K562 (cell line): ENCODE data around the gene SP2. TPM values are rescaled to one million over a fixed set of nuclear protein-coding genes. Genes with fewer than 3 reads are reported as not detected.

Source experiments
- ATAC-seq: fragments of 200-7000 bp; cut with Tn5 transposase; 3 replicates; pipeline ENCODE4 v1.9.1; 2020; ENCODE audit warnings: moderate library complexity
- BruUV-seq: library from RNA; stranded (reverse); fragments of 400-500 nt; replicated peaks from 2 replicates; lab custom pipeline; 2021; lab: Mats Ljungman, UMichigan
- CTCF ChIA-PET: fragments of 300-600 bp; formaldehyde crosslinking; extraction: SDS; loops from one replicate; lab custom pipeline; 2021; ENCODE audit warnings: low intra/inter-chr PET ratio; lab: Yijun Ruan, JAX
- POLR2A ChIA-PET: fragments of 300-600, 350-650 bp; sonication (Branson Sonifier 250); formaldehyde crosslinking; extraction: SDS; loops from one replicate; lab custom pipeline; 2021; ENCODE audit warnings: antibody characterized with exemption, inconsistent platforms; lab: Yijun Ruan, JAX
- DNase-seq, 4 experiments: peaks; one replicate each; pipeline versions ENCODE4 v3.0.0 to v3.0.0-alpha.2; 2011 to 2018; ENCODE audit warnings: low spot score in 3 of 4, mixed read lengths in 3 of 4; ENCODE audit errors: extremely low read depth in 1 of 4
- FAIRE-seq: peaks from 2 replicates; lab custom pipeline; 2011; peaks lifted over from hg19 to GRCh38; lab: Jason Lieb, UNC
- H2AFZ ChIP-seq: 2 replicates; pipeline ENCODE4 v1.6.0; 2011; ENCODE audit warnings: low read depth, low read length, control low read depth, inconsistent platforms
- H3K27ac ChIP-seq: fragments of 200-600 bp; 3 replicates; pipeline ENCODE4 v1.8.0; 2011; ENCODE audit warnings: low read depth, mild to moderate bottlenecking, control low read depth, inconsistent platforms, low read length, moderate library complexity, mixed read lengths; ENCODE audit errors: extremely low read depth
- H3K27me3 ChIP-seq, 2 experiments: fragments of 300-600 bp in 1 of 2; 2 replicates in 1 of 2; 3 replicates in 1 of 2; pipeline versions ENCODE4 v1.6.0 to v1.8.0; 2011; ENCODE audit warnings: inconsistent platforms in 2 of 2, low read length in 2 of 2, mild to moderate bottlenecking in 1 of 2, mixed read lengths in 1 of 2, moderate library complexity in 1 of 2; ENCODE audit not compliant: control insufficient read depth in 2 of 2, insufficient read depth in 2 of 2
- H3K36me3 ChIP-seq: fragments of 300-600 bp; 3 replicates; pipeline ENCODE4 v1.8.0; 2011; ENCODE audit warnings: mild to moderate bottlenecking, low read length, inconsistent platforms; ENCODE audit not compliant: control insufficient read depth, insufficient read depth
- H3K4me1 ChIP-seq, 2 experiments: fragments of 200-600 bp in 1 of 2; replicated peaks in 1 of 2; 2 replicates in 1 of 2; 3 replicates in 1 of 2; pipeline versions ENCODE4 v1.5.1 to v1.8.0; 2011; ENCODE audit warnings: inconsistent platforms in 2 of 2, low read length in 2 of 2, mild to moderate bottlenecking in 1 of 2, mixed read lengths in 1 of 2, moderate library complexity in 1 of 2; ENCODE audit not compliant: control insufficient read depth in 2 of 2, insufficient read depth in 2 of 2
- H3K4me2 ChIP-seq: 2 replicates; pipeline ENCODE4 v1.6.1; 2011; ENCODE audit warnings: low read length, control low read depth, inconsistent platforms, mixed read lengths; ENCODE audit not compliant: insufficient read depth
- H3K4me3 ChIP-seq: fragments of 200-600 bp; sonication (generic), shearing (Covaris generic); 2 replicates; pipeline ENCODE4 v1.5.1; 2016; ENCODE audit warnings: control low read depth, inconsistent platforms
- H3K79me2 ChIP-seq: fragments of 200-600 bp; 3 replicates; pipeline ENCODE4 v1.8.0; 2011; ENCODE audit warnings: low read length, inconsistent platforms; ENCODE audit not compliant: control insufficient read depth, insufficient read depth
- H3K9ac ChIP-seq, 2 experiments: 2 replicates each; pipeline versions ENCODE4 v1.6.0 to v1.6.1; 2011; ENCODE audit warnings: low read depth in 2 of 2, low read length in 2 of 2, control low read depth in 1 of 2, inconsistent platforms in 1 of 2, mild to moderate bottlenecking in 1 of 2, mixed read lengths in 1 of 2; ENCODE audit not compliant: insufficient read depth in 1 of 2
- H3K9me1 ChIP-seq: one replicate; pipeline ENCODE4 v1.6.0; 2011; ENCODE audit warnings: inconsistent platforms, mild to moderate bottlenecking, low read length, moderate library complexity; ENCODE audit not compliant: control insufficient read depth, insufficient read depth
- H3K9me3 ChIP-seq: replicated peaks from 2 replicates; pipeline ENCODE4 v1.5.1; 2011; ENCODE audit warnings: low read depth, low read length, inconsistent platforms; ENCODE audit not compliant: control insufficient read depth, insufficient read depth
- H4K20me1 ChIP-seq: replicated peaks from 2 replicates; pipeline ENCODE4 v1.6.1; 2011; ENCODE audit warnings: low read length, inconsistent platforms, mixed read lengths; ENCODE audit not compliant: control insufficient read depth, insufficient read depth
- ETV6 ChIP-seq, 3 experiments: fragments of 150-350 bp in 1 of 3; sonication (generic) in 1 of 3; formaldehyde crosslinking in 1 of 3; IDR thresholded peaks; 2 replicates each; pipeline versions ENCODE4 v1.6.1 to v1.8.0; 2014 to 2022; ENCODE audit warnings: borderline replicate concordance in 2 of 3, low read depth in 2 of 3, antibody characterized with exemption in 1 of 3, low read length in 1 of 3, mild to moderate bottlenecking in 1 of 3, missing genetic modification reagents in 1 of 3
- HDAC8 ChIP-seq: fragments of 450-650 bp; IDR thresholded peaks from 2 replicates; pipeline ENCODE4 v1.6.1; 2016; ENCODE audit warnings: mild to moderate bottlenecking, missing genetic modification characterization, moderate library complexity, missing compliant biosample characterization
- HNRNPH1 ChIP-seq: fragments of 200-400 bp; formaldehyde crosslinking; optimal IDR thresholded peaks from 2 replicates; pipeline ENCODE3; 2017; ENCODE audit warnings: low read depth, mild to moderate bottlenecking, low read length, moderate library complexity
- KLF6 ChIP-seq: fragments of 250-450 bp; sonication (Bioruptor Pico); IDR thresholded peaks from 2 replicates; pipeline ENCODE4 v1.4.0; 2020; ENCODE audit warnings: mild to moderate bottlenecking, moderate library complexity, borderline replicate concordance
- MEF2A ChIP-seq: IDR thresholded peaks from 2 replicates; pipeline ENCODE4 v1.6.1; 2011; ENCODE audit warnings: low read depth, mild to moderate bottlenecking, low read length, moderate library complexity; ENCODE audit not compliant: control insufficient read depth
- NBN ChIP-seq: fragments of 450-650 bp; IDR thresholded peaks from 2 replicates; pipeline ENCODE4 v1.6.1; 2016; ENCODE audit warnings: low read depth, mild to moderate bottlenecking
- NCOA4 ChIP-seq: fragments of 450-650 bp; IDR thresholded peaks from 2 replicates; pipeline ENCODE4 v1.6.1; 2018; ENCODE audit warnings: mild to moderate bottlenecking; ENCODE audit not compliant: partially characterized antibody
- ZFP36 ChIP-seq: fragments of 150-350 bp; IDR thresholded peaks from 2 replicates; pipeline ENCODE4 v1.6.1; 2018; ENCODE audit warnings: low read length, low read depth; ENCODE audit not compliant: partially characterized antibody
- ZNF184 ChIP-seq: sonication (generic); formaldehyde crosslinking; IDR thresholded peaks from 2 replicates; pipeline ENCODE4 v1.5.0; 2020; ENCODE audit warnings: missing genetic modification reagents
- ZZZ3 ChIP-seq: fragments of 450-650 bp; IDR thresholded peaks from 2 replicates; pipeline ENCODE4 v1.6.1; 2016; ENCODE audit warnings: antibody characterized with exemption, mild to moderate bottlenecking, moderate library complexity
- WGBS: fragments of 100-300 bp; shearing (Covaris generic); methylation state at CpG from one replicate; pipeline ENCODE4 v1.1.6; 2016; ENCODE audit warnings: low coverage, mixed read lengths; ENCODE audit not compliant: insufficient coverage; ENCODE audit errors: missing lambda C conversion rate; 5-methylcytosine and 5-hydroxymethylcytosine counted together
- in situ Hi-C: fragments of 300-500 bp; cut with MboI; formaldehyde crosslinking; loops from 4 replicates; pipeline ENCODE4 v1.15.0; 2018; ENCODE audit warnings: inconsistent platforms, mixed read lengths
- intact Hi-C: fragments of 100-400 bp; cut with micrococcal nuclease; formaldehyde crosslinking; loops from 2 replicates; pipeline ENCODE4 v1.14.2; 2022
- polyA plus RNA-seq, 8 experiments: library from polyadenylated mRNA; depleted of rRNA in 4 of 8; stranded (reverse) in 5 of 8; unstranded in 3 of 8; fragments of >200 nt; fragmentation: Nextera tagmentation in 2 of 8; fragmentation: Illumina TruSeq in 1 of 8; extraction: Ambion mirVana in 2 of 8; extraction: Trizol in 1 of 8; gene quantifications; 2 replicates each; pipeline versions ENCODE4 v1.2.1 to v1.2.3, GENCODE V29; 2011 to 2014; ENCODE audit warnings: inconsistent platforms in 1 of 8, missing spikeins in 1 of 8
- total RNA-seq, 7 experiments: library from RNA; depleted of rRNA in 6 of 7; stranded (reverse); fragments of >200 nt in 6 of 7; fragmentation: Illumina TruSeq in 2 of 7; extraction: Trizol in 2 of 7; gene quantifications; 2 replicates each; pipeline versions ENCODE4 v1.2.1 to v1.2.3, GENCODE V29; 2011 to 2021; ENCODE audit warnings: low replicate concordance in 1 of 7
- TF ChIP-seq, protein P1 (sequence below): fragments of 250-450 bp; sonication (Bioruptor Pico); IDR thresholded peaks from 2 replicates; pipeline ENCODE4 v1.4.0; 2020
- TF ChIP-seq, protein P2 (sequence below): sonication (generic); formaldehyde crosslinking; IDR thresholded peaks from 2 replicates; pipeline ENCODE4 v1.9.0; 2022; ENCODE audit warnings: mild to moderate bottlenecking, missing genetic modification reagents

The SP2 gene
- total and polyA plus RNA-seq, 9 of the 15 experiments (the other 6 are each of a cell fraction or from before 2014, with no cell fraction given), result 0.77 to 22.3 (median 2.3) TPM

DNA sequence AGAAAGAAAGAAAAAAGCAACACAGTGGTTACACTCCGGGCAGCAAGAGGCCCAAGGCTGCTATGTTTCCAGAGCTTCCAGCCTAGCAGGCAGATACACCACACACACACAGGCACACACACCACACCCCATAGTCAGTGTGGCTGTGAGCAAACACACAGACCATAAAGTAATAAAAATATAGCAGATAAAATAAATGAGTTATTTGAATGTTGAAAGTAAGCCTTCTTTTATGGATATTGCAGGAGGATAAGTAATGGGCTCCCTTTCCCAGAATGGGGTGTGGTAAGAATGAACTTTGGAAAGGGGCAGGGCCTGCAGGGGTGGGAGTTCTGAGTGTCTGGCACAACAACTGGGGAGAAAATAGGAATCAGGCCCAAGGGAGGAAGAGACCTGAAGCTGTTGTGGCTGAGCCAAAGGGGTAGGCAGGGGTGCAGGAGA, 70.1 kb downstream of the SP2 start:
- DNase-seq, result no peak
- H3K36me3 ChIP-seq, result no peaks in the 10 kb centered on the region
- no peak overlapping the region for H3K4me2 ChIP-seq
- peaks cover 1% of the 10 kb centered on the region; the same call in 2 of the 3 replicates for H3K79me2 ChIP-seq
- peak overlapping the region; percentile 67 for H2AFZ ChIP-seq
- peaks cover 12 to 23% of the 10 kb centered on the region in 2 experiments; a peak in 4 of 5 replicates for H3K4me1 ChIP-seq
- H3K9ac ChIP-seq, result no peak overlapping the region
- no TSS peak for BruUV-seq
- CTCF ChIA-PET, result no interaction called here
- no peaks in the 10 kb centered on the region; a peak in 1 of 5 replicates for H3K27me3 ChIP-seq
- in situ Hi-C loops, result no loop called here
- POLR2A ChIA-PET, result interaction anchor here (0.6 kb wide), 1 partner anchor 598 kb away, joined by 3 read pairs; no protein-coding TSS in a partner anchor
- WGBS, result 50% methylated on average over 1 of the region's 1 CpG
- no peak for TF ChIP-seq ETV6 (IDR thresholded peaks at IDR 0.05; ENCODE audit: borderline replicate concordance in 1 of 2, low read depth in 2 of 2, low read length in 1 of 2)
- no peak for TF ChIP-seq ETV6 (CRISPR knock-in tag; IDR thresholded peaks at IDR 0.05; ENCODE audit: borderline replicate concordance)
- TF ChIP-seq HNRNPH1, result no peak
- TF ChIP-seq MEF2A, result no peak
- TF ChIP-seq NCOA4, result no peak
- no peak for TF ChIP-seq ZNF184
- TF ChIP-seq HDAC8 (tag), result no peak
- TF ChIP-seq, protein P1, sequence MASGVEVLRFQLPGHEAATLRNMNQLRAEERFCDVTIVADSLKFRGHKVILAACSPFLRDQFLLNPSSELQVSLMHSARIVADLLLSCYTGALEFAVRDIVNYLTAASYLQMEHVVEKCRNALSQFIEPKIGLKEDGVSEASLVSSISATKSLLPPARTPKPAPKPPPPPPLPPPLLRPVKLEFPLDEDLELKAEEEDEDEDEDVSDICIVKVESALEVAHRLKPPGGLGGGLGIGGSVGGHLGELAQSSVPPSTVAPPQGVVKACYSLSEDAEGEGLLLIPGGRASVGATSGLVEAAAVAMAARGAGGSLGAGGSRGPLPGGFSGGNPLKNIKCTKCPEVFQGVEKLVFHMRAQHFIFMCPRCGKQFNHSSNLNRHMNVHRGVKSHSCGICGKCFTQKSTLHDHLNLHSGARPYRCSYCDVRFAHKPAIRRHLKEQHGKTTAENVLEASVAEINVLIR (CRISPR knock-in tag), result no peak
- no peak for TF ChIP-seq NBN
- TF ChIP-seq ZZZ3, result no peak
- no peak for TF ChIP-seq ZFP36
- TF ChIP-seq KLF6 (CRISPR knock-in tag), result no peak
- TF ChIP-seq, protein P2, sequence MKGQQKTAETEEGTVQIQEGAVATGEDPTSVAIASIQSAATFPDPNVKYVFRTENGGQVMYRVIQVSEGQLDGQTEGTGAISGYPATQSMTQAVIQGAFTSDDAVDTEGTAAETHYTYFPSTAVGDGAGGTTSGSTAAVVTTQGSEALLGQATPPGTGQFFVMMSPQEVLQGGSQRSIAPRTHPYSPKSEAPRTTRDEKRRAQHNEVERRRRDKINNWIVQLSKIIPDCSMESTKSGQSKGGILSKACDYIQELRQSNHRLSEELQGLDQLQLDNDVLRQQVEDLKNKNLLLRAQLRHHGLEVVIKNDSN (CRISPR knock-in tag), result no peak
- TF ChIP-seq, all 486 proteins: peak for 0
- Histone ChIP-seq H3K9me3 (no peaks in the 10 kb centered on the region), H4K20me1 (no peaks in the 10 kb centered on the region), H3K4me3 (no peak overlapping the region), H3K27ac (no peak overlapping the region), H3K9me1 (no peaks in the 10 kb centered on the region)
- intact Hi-C loops, result no loop called here
- ATAC-seq (no peak), FAIRE-seq (no peak)
